Liver (tissue), 9 donors: ENCODE results near the gene GNG13. TPM values are rescaled to one million over a fixed set of nuclear protein-coding genes. Genes with fewer than 3 reads are reported as not detected.

Experiments used
- DNase-seq: peaks from one replicate; pipeline ENCODE4 v3.0.0-alpha.2; 2017; ENCODE audit warnings: low spot score
- H3K27ac ChIP-seq, 2 donors: one replicate each; pipeline ENCODE4 v1.7.0; 2013; ENCODE audit warnings: inconsistent platforms in 2 of 2, low read length in 2 of 2, control low read depth in 1 of 2, low read depth in 1 of 2, mild to moderate bottlenecking in 1 of 2
- H3K27me3 ChIP-seq, 4 donors: one replicate each; pipeline versions ENCODE4 v1.6.1 to v1.7.0; 2013; ENCODE audit warnings: low read length in 3 of 4, inconsistent platforms in 1 of 4, mild to moderate bottlenecking in 1 of 4, moderate library complexity in 1 of 4; ENCODE audit not compliant: control insufficient read depth in 4 of 4, insufficient read depth in 4 of 4
- H3K36me3 ChIP-seq, 4 donors: one replicate each; pipeline versions ENCODE4 v1.6.1 to v1.7.0; 2013; ENCODE audit warnings: low read length in 3 of 4, mild to moderate bottlenecking in 3 of 4, low read depth in 1 of 4, moderate library complexity in 1 of 4; ENCODE audit not compliant: control insufficient read depth in 4 of 4, insufficient read depth in 3 of 4
- H3K4me1 ChIP-seq, 4 donors: one replicate each; pipeline versions ENCODE4 v1.6.1 to v1.7.0; 2013; ENCODE audit warnings: low read length in 3 of 4, mild to moderate bottlenecking in 3 of 4, moderate library complexity in 1 of 4; ENCODE audit not compliant: control insufficient read depth in 4 of 4, insufficient read depth in 4 of 4
- H3K4me3 ChIP-seq, 3 donors: one replicate each; pipeline versions ENCODE4 v1.6.1 to v1.7.0; 2013; ENCODE audit warnings: low read length in 3 of 3, control low read depth in 1 of 3, low read depth in 1 of 3, mild to moderate bottlenecking in 1 of 3
- H3K9ac ChIP-seq, 2 donors: one replicate each; pipeline ENCODE4 v1.7.0; 2013; ENCODE audit warnings: low read length in 2 of 2, mild to moderate bottlenecking in 2 of 2, moderate library complexity in 2 of 2, control low read depth in 1 of 2, low read depth in 1 of 2
- H3K9me3 ChIP-seq, 4 donors: one replicate each; pipeline versions ENCODE4 v1.6.1 to v1.7.0; 2013; ENCODE audit warnings: low read length in 3 of 4; ENCODE audit not compliant: control insufficient read depth in 4 of 4
- ATF3 ChIP-seq: IDR thresholded peaks from 2 replicates; pipeline ENCODE4 v1.6.1; 2016; ENCODE audit warnings: antibody characterized with exemption
- CTCF ChIP-seq: fragments of 150-350 bp; IDR thresholded peaks from 2 replicates; pipeline ENCODE4 v1.5.1; 2017; ENCODE audit warnings: improper control_type of control experiment, low read depth, low read length; ENCODE audit not compliant: missing input control
- EGR1 ChIP-seq, 2 donors: IDR thresholded peaks; 2 replicates each; pipeline ENCODE4 v1.6.1; 2016 to 2018; ENCODE audit warnings: antibody characterized with exemption in 2 of 2, low read depth in 2 of 2
- FOXA1 ChIP-seq: IDR thresholded peaks from 2 replicates; pipeline ENCODE4 v1.6.1; 2016; ENCODE audit warnings: antibody characterized with exemption
- FOXA2 ChIP-seq: IDR thresholded peaks from 2 replicates; pipeline ENCODE4 v1.6.1; 2016; ENCODE audit warnings: antibody characterized with exemption
- GABPA ChIP-seq, 2 donors: IDR thresholded peaks in 1 of 2; conservative IDR thresholded peaks in 1 of 2; 2 replicates each; pipeline ENCODE4 v1.6.1; 2016; ENCODE audit warnings: antibody characterized with exemption in 2 of 2, mild to moderate bottlenecking in 1 of 2, moderate library complexity in 1 of 2
- HNF4A ChIP-seq, 2 donors: conservative IDR thresholded peaks; 2 replicates each; pipeline ENCODE4 v1.6.1; 2016; ENCODE audit warnings: antibody characterized with exemption in 2 of 2, mild to moderate bottlenecking in 2 of 2
- HNF4G ChIP-seq: IDR thresholded peaks from 2 replicates; pipeline ENCODE4 v1.6.1; 2016; ENCODE audit warnings: antibody characterized with exemption
- JUND ChIP-seq, 2 donors: IDR thresholded peaks; 2 replicates each; pipeline ENCODE4 v1.6.1; 2016; ENCODE audit warnings: antibody characterized with exemption in 2 of 2
- MAX ChIP-seq: IDR thresholded peaks from 2 replicates; pipeline ENCODE4 v1.6.1; 2016; ENCODE audit warnings: antibody characterized with exemption
- NR2F2 ChIP-seq: IDR thresholded peaks from 2 replicates; pipeline ENCODE4 v1.6.1; 2016; ENCODE audit warnings: antibody characterized with exemption
- RAD21 ChIP-seq, 2 donors: IDR thresholded peaks; 2 replicates each; pipeline ENCODE4 v1.6.1; 2016; ENCODE audit warnings: antibody characterized with exemption in 2 of 2, mild to moderate bottlenecking in 2 of 2
- REST ChIP-seq: IDR thresholded peaks from 2 replicates; pipeline ENCODE4 v1.6.1; 2016; ENCODE audit warnings: antibody characterized with exemption, mild to moderate bottlenecking
- RXRA ChIP-seq, 2 donors: IDR thresholded peaks; 2 replicates each; pipeline ENCODE4 v1.6.1; 2017 to 2018; ENCODE audit warnings: antibody characterized with exemption in 2 of 2, mild to moderate bottlenecking in 1 of 2
- SP1 ChIP-seq: IDR thresholded peaks from 2 replicates; pipeline ENCODE4 v1.6.1; 2018; ENCODE audit warnings: antibody characterized with exemption, mild to moderate bottlenecking
- TAF1 ChIP-seq: conservative IDR thresholded peaks from 2 replicates; pipeline ENCODE4 v1.6.1; 2016; ENCODE audit warnings: antibody characterized with exemption, mild to moderate bottlenecking
- YY1 ChIP-seq: IDR thresholded peaks from 2 replicates; pipeline ENCODE4 v1.6.1; 2016; ENCODE audit warnings: antibody characterized with exemption, mild to moderate bottlenecking
- ZBTB33 ChIP-seq: IDR thresholded peaks from 2 replicates; pipeline ENCODE4 v1.6.1; 2016; ENCODE audit warnings: antibody characterized with exemption
- WGBS: extraction: QIAGEN DNeasy Blood & Tissue Kit; methylation state at CpG from one replicate; pipeline ENCODE4 v1.1.7; 2013; 5-methylcytosine and 5-hydroxymethylcytosine counted together
- polyA plus RNA-seq, 2 donors: library from polyadenylated mRNA; stranded (reverse) in 1 of 2; unstranded in 1 of 2; fragments of 200-250 nt in 1 of 2; fragments of >200 nt in 1 of 2; fragmentation: Nextera tagmentation in 1 of 2; extraction: Ambion mirVana in 1 of 2; gene quantifications; one replicate each; pipeline versions ENCODE4 v1.2.1 to v1.2.3, GENCODE V29; 2013 to 2015
- total RNA-seq, 2 donors: library from RNA; depleted of rRNA; stranded (reverse); fragments of >200 nt; gene quantifications; one replicate each; pipeline ENCODE4 v1.2.3, GENCODE V29; 2014
- donor health status: healthy.
- donor health status: healthy.
- donor health status: healthy.
- donor health status: healthy.
- donor health status: healthy.

GNG13 gene
- total and polyA plus RNA-seq, 4 donors: not detected

GRCh38 chr16:766008-766819 is 34.3 kb downstream of the GNG13 start:
- no peak for DNase-seq
- TF ChIP-seq YY1: no peak
- no peak for TF ChIP-seq TAF1
- TF ChIP-seq RXRA (IDR thresholded peaks at IDR 0.05): no peak
- TF ChIP-seq ATF3: no peak
- TF ChIP-seq REST: no peak
- no peak for TF ChIP-seq CTCF
- TF ChIP-seq FOXA1: no peak
- no peak for TF ChIP-seq NR2F2
- no peak for TF ChIP-seq MAX
- no peak for TF ChIP-seq FOXA2
- no peak for TF ChIP-seq HNF4A (conservative IDR thresholded peaks at IDR 0.05)
- TF ChIP-seq JUND (IDR thresholded peaks at IDR 0.05): no peak
- TF ChIP-seq EGR1 (IDR thresholded peaks at IDR 0.05; ENCODE audit: low read depth in 2 of 2): no peak
- TF ChIP-seq GABPA (IDR thresholded peaks at IDR 0.05 in 1 of 2, conservative IDR thresholded peaks at IDR 0.05 in 1 of 2): no peak
- TF ChIP-seq SP1: no peak
- TF ChIP-seq RAD21 (IDR thresholded peaks at IDR 0.05): no peak
- TF ChIP-seq HNF4G: no peak
- TF ChIP-seq ZBTB33: no peak
- Histone ChIP-seq H3K27ac (no peak overlapping the region), H3K36me3 (no peaks in the 10 kb centered on the region), H3K4me3 (no peak overlapping the region), H3K4me1 (peaks cover 0 to 1% (median 0%) of the 10 kb centered on the region in 4 donors), H3K27me3 (peaks cover 0 to 3% (median 0%) of the 10 kb centered on the region in 4 donors), H3K9me3 (no peaks in the 10 kb centered on the region), H3K9ac (no peak overlapping the region)
- 87% methylated on average over 29 of the region's 29 CpGs for WGBS
